Measurements from ENCODE around the gene TPSAB1. TPM values are rescaled to one million over a fixed set of nuclear protein-coding genes. Genes with fewer than 3 reads are reported as not detected.
"Not testable (repeated sequence)": the region's sequence is repeated elsewhere in the genome, so short reads cannot be mapped to it uniquely, and the experiment has no call there.

The TPSAB1 gene
- total RNA-seq, 1 donor from 2014 or later = not detected

DNA sequence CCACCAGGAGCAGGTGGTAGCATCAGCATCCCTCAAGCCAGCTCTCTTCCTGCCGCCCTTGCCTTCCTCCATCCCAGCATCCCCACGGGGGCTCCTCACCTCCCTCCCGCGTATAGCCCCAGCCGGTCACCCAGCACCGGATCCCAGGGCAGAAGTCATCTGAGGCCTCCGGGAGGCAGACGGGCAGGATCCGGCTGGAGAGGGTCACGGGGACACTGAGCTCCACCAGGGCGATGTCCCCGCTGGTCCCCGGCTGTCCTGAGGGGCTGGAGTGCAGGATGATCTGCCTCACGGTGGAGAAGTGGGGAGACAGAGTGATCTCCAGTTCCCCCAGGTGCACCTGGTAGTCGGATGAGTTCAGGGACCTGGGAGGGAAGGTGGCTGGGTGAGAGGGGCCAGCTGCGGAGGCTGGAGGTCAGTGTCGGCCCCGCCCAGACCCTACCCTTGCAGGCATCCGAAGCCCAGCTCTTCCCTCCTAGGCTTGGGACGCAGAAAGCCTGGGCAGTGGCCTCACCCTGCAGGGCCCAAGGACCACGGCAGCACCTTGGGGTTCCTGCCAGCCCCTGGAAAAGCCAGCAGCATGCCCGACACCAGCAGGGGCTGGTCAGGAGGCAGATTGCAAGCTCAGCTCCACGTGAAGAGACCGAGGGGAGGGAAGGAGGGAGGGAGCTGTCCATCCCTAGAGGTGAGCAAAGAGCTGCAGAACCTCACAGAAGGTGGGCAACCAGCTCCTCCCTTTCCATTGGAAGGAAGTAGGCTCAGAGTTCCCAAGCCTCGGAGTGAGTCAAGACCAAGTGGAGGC, 17.8 kb upstream of the TPSAB1 start:
- H3K4me1 Mint-ChIP-seq (ENCODE audit: low read depth) = no peaks in the 10 kb centered on the region

DNA sequence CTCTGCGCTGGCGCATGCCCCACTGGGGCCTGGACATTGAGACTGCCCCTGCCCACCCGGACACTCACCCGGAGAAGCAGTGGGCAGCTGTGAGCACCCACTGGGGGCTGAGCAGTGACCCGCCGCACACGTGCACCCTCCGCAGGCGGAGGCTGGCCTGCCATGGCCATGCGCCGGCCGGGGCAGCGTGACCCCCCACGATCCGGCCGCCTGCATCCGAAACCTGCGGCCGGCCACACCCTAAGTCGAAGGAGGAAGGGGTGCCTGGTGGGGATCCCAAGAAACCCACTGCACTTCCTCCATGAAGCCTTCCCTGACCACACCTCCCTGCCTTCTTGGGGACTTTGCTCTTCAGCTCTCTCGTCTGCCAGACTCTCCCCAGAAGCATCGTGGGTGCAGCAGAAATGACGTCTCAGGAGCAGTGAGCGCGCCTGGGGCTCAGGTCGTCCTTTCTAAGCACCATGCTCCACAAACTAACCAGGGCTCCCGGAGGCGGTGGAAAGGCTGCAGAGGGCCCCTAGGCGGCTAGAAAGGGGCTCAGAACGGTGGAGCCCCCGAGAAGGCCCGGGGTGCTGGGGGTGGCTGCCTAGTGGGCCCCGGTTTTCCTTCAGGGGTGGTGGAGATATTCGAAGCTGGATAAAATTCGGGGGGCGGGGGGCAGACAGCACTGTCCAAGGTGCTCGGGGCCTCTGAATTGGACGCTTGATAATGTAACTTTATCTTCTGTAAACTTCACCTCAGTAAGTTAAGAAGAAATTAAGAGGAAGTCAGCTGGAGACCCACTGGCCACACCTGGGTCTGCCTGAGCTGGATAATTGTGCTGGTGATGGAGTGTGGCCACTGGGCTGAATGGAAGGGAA, 16.9 kb upstream of the TPSAB1 start:
- Mint-ChIP-seq H3K4me1 (ENCODE audit: low read depth) (no peaks in the 10 kb centered on the region), H3K27ac (no peak overlapping the region), H3K9me3 (no peaks in the 10 kb centered on the region), H3K36me3 (ENCODE audit: low read depth) (no peaks in the 10 kb centered on the region), H3K27me3 (ENCODE audit: insufficient read depth) (no peaks in the 10 kb centered on the region), H3K4me3 (no peak overlapping the region)
- intact Hi-C loops (cut with micrococcal nuclease) = no loop called here
- DNase-seq (ENCODE audit: low spot score) = no peak

More for the DNA sequence above, 17.8 kb upstream of the TPSAB1 start:
- Mint-ChIP-seq H3K27ac (no peak overlapping the region), H3K27me3 (ENCODE audit: insufficient read depth) (no peaks in the 10 kb centered on the region), H3K4me3 (no peak overlapping the region), H3K9me3 (no peaks in the 10 kb centered on the region), H3K36me3 (ENCODE audit: low read depth) (no peaks in the 10 kb centered on the region)
- DNase-seq (ENCODE audit: low spot score) = no peak
- intact Hi-C loops (cut with micrococcal nuclease) = no loop called here

DNA sequence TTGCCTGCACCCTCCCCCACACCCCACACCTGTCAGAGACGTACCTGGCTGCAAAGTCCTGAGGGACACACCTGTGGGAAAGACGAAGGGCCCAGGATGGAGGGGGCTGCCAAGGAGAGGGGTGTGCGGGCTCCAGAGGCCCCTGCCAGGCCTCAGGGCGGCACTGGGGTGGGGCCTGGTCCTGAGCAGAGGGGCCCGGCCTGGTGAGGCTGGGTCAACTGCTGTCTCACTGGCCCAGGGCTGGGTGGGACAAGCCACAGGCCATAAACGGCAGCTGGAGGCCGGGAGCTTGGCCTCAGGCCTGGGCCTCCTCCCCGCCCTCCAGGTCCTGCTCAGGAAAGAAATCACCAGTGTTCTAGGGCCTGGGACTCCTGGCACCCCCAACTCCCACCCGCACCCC, 15.9 kb upstream of the TPSAB1 start:
- intact Hi-C loops (cut with micrococcal nuclease) = no loop called here
- no peak for DNase-seq (ENCODE audit: low spot score)
- H3K27ac Mint-ChIP-seq = no peak overlapping the region
- H3K27me3 Mint-ChIP-seq (ENCODE audit: insufficient read depth) = no peaks in the 10 kb centered on the region
- no peaks in the 10 kb centered on the region for H3K36me3 Mint-ChIP-seq (ENCODE audit: low read depth)
- no peaks in the 10 kb centered on the region for H3K4me1 Mint-ChIP-seq (ENCODE audit: low read depth)
- no peak overlapping the region for H3K4me3 Mint-ChIP-seq
- H3K9me3 Mint-ChIP-seq = no peaks in the 10 kb centered on the region

DNA sequence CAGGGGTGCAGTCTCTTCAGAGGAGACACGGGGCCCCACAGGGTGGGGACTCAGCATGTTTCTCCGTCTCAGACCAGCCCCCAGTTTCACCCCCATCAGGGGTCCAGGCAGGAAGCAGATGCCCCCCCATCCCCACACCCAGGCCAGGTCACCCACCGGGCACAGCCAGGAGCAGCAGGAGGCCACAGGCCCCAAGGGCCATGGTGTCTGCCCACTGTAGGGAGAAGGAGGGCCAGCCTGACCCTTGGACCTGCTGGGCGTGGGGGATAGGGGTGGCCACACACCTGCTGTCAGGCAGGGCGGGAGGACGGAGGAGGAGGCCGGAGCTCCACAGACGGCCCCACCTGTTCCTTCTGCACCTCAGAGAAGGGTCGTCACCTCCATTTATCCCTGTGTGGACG, 15.5 kb upstream of the TPSAB1 start, which contains the start of gene TPSG1:
TPSG1 (minus strand) TSS at position 218 of the 401 bp plus-strand sequence; CDS start at position 202, 16 bp downstream.
- Mint-ChIP-seq H3K4me3 (no peak within 1 kb of the TSS), H3K27ac (peak within 1 kb of the TSS; percentile 12), H3K4me1 (ENCODE audit: low read depth) (no peaks in the 10 kb centered on the region), H3K9me3 (no peaks in the 10 kb centered on the region), H3K27me3 (ENCODE audit: insufficient read depth) (no peaks in the 10 kb centered on the region), H3K36me3 (ENCODE audit: low read depth) (no peaks in the 10 kb centered on the region)
- no peak for DNase-seq (ENCODE audit: low spot score)
- intact Hi-C loops (cut with micrococcal nuclease) = no loop called here

DNA sequence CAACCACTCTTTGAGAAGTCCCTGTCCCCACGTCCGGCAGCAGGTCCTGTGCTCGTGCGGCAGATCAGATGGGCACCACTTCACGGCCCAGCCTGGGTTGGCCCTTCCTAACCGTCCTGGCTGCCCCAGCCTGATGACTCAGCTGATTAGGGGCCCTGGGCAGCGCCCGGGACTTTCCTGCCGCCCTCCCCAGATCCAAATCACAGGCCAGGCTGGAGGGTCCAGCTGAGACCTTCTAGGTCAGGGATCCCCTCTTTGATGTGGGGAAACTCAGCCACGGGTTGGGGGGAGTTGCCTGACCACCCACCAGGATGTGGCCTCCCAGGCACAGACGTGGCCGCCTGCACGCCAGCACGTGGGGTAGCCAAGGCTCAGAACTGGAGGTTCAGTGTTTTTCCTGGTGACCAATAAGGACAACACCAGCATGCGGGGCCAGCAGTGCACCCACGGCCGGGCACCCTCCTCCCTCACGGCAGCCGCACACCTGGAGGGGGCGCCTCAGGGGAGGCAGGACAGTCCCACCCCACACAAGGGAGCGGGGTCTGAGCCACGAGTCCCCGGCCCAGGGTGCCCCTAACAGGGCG, 14.7 kb upstream of the TPSAB1 start:
- H3K27me3 Mint-ChIP-seq (ENCODE audit: insufficient read depth); DNase-seq (ENCODE audit: low spot score); H3K4me1 Mint-ChIP-seq (ENCODE audit: low read depth); intact Hi-C loops (cut with micrococcal nuclease); H3K9me3 Mint-ChIP-seq; H3K4me3 Mint-ChIP-seq; H3K36me3 Mint-ChIP-seq (ENCODE audit: low read depth): not testable (repeated sequence)
- H3K27ac Mint-ChIP-seq = peak overlapping the region; percentile 12

DNA sequence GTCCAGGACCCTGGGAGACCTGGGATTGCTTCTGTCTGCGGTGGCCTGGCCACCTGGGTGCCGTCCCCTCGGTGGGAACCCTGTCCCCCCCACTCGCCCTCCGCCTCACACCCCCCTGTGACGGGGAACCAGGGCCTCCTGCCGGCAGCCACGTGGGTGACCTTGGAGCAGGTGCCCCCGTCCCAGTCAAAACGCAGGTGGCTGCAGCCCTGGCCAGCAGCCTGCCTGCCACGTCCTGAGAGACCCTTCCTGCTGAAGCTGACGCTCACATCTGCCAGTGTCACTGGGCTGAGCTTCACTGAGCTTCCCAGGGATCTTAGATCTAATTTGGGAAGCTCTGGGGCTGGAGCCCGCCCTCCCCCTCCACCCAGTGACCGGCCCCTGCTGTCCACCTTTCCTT, 13.8 kb upstream of the TPSAB1 start:
- DNase-seq (ENCODE audit: low spot score); H3K4me1 Mint-ChIP-seq (ENCODE audit: low read depth); intact Hi-C loops (cut with micrococcal nuclease): not testable (repeated sequence)

DNA sequence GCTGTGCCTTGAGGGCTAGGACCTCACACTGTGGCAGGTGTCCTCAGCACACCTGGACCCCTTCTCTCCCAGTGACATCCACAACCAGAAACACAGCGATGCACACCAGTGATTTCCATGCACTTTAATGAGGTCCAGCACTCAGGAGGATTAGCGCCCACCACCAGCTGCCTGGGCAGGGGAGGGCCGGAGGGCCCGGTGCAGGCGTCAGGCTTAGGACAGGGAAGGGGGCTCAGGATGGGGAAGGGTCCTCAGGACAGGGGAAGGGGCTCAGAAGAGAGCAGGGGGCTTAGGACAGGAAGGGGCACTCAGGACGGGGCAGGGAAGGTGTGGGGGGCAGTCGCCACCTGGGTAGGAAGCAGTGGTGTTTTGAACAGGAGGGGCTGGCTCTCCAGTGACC, 12.3 kb upstream of the TPSAB1 start:
- H3K36me3 Mint-ChIP-seq (ENCODE audit: low read depth); H3K4me1 Mint-ChIP-seq (ENCODE audit: low read depth); H3K4me3 Mint-ChIP-seq; H3K27ac Mint-ChIP-seq; H3K9me3 Mint-ChIP-seq; DNase-seq (ENCODE audit: low spot score); H3K27me3 Mint-ChIP-seq (ENCODE audit: insufficient read depth); intact Hi-C loops (cut with micrococcal nuclease): not testable (repeated sequence)

More for the DNA sequence above, 13.8 kb upstream of the TPSAB1 start:
- not testable (repeated sequence) for H3K9me3 Mint-ChIP-seq; H3K4me3 Mint-ChIP-seq; H3K27ac Mint-ChIP-seq; H3K27me3 Mint-ChIP-seq (ENCODE audit: insufficient read depth); H3K36me3 Mint-ChIP-seq (ENCODE audit: low read depth)

DNA sequence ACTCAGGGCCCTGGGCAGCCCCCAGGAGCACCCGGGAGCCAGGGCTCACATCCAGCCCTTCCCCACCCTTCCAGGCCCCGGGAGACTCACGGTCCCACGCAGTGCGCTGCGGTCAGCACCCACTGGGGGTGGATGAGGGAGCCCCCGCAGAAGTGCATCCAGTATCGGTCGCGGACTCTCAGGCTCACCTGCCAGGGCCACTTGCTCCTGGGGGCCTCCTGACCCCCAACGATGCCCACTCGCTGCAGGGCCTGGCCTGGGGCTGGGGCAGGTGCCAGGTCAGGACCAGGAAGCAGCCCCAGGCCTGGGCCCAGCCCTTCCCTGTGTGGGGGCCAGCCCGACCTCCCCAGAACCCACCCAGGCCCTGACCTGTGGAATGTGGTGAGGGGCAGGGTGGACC, 11.0 kb upstream of the TPSAB1 start:
- H3K27me3 Mint-ChIP-seq (ENCODE audit: insufficient read depth); H3K4me1 Mint-ChIP-seq (ENCODE audit: low read depth); H3K27ac Mint-ChIP-seq; intact Hi-C loops (cut with micrococcal nuclease); H3K9me3 Mint-ChIP-seq; DNase-seq (ENCODE audit: low spot score); H3K36me3 Mint-ChIP-seq (ENCODE audit: low read depth); H3K4me3 Mint-ChIP-seq: not testable (repeated sequence)

DNA sequence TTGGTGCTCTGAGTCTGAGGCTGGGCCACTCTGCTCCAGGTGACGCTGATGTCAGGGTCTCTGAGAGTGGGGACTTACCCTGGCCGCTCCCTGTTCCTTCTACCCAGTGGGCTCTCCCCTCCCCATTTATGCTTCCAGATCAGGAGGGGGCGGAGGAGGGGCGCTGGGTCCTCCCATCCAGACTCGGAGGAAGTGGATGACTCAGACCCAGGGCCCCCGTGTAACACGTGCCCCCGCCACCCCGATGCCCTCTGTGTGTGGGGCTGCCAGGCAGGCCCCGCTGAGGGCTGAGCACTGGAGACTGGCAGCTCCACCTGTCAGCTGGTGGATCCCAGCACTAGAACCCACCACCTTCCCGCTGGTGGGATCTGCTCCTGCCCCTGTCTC, 10.4 kb upstream of the TPSAB1 start, which contains the start of gene TPSB2:
TPSB2 (minus strand) TSS at position 101 of the 387 bp plus-strand sequence. CDS start 233 bp downstream, outside the sequence.
- H3K9me3 Mint-ChIP-seq; H3K4me1 Mint-ChIP-seq (ENCODE audit: low read depth); H3K4me3 Mint-ChIP-seq; DNase-seq (ENCODE audit: low spot score); H3K36me3 Mint-ChIP-seq (ENCODE audit: low read depth); H3K27ac Mint-ChIP-seq; H3K27me3 Mint-ChIP-seq (ENCODE audit: insufficient read depth); intact Hi-C loops (cut with micrococcal nuclease): not testable (repeated sequence)

DNA sequence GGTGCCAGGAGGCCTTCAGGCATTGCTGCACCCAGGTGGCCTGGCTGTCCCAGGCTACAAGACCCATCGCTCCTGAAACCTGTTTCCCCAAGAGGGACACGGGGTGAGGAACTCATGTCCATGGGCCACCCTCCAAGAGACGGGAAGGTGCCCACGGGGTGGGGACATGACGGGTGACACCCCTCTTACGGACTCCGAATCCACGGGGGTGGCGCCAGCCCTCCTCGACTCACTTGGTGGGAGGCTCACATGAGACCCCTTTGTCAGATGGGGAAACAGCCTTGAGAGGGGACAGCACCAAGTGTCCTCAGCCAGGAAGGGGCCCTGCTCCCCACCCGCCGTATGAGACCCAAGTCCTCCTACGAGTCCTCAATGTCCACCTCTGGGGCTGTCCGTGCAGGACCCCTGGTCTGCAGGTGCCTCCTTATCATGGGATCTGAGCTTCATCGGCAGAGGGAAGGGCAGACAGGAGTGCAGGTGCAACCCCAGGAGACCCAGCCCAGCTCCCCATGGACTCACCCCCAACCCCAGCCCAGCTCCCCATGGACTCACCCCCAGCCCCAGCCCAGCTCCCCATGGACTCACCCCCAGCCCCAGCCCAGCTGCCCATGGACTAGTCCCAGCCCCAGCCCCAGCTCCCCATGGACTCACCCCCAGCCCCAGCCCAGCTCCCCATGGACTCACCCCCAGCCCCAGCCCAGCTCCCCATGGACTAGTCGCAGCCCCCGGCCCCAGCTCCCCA, 9.9 kb upstream of the TPSAB1 start:
- H3K4me1 Mint-ChIP-seq (ENCODE audit: low read depth); H3K9me3 Mint-ChIP-seq; intact Hi-C loops (cut with micrococcal nuclease); DNase-seq (ENCODE audit: low spot score); H3K27me3 Mint-ChIP-seq (ENCODE audit: insufficient read depth); H3K27ac Mint-ChIP-seq; H3K4me3 Mint-ChIP-seq; H3K36me3 Mint-ChIP-seq (ENCODE audit: low read depth): not testable (repeated sequence)

DNA sequence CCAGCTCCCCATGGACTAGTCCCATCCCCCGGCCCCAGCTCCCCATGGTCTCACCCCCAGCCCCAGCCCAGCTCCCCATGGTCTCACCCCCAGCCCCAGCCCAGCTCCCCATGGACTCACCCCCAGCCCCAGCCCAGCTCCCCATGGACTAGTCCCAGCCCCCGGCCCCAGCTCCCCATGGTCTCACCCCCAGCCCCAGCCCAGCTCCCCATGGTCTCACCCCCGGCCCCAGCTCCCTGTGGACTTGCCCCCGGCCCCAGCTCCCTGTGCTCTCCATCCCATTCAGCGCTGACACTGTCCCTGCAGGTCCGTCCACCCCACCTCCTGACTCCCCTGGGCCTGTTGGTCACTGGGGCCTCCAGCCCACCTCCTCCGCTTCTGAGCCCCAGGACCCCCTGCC, 9.2 kb upstream of the TPSAB1 start:
- DNase-seq (ENCODE audit: low spot score); H3K27me3 Mint-ChIP-seq (ENCODE audit: insufficient read depth); H3K4me3 Mint-ChIP-seq; H3K4me1 Mint-ChIP-seq (ENCODE audit: low read depth); H3K9me3 Mint-ChIP-seq; H3K36me3 Mint-ChIP-seq (ENCODE audit: low read depth); H3K27ac Mint-ChIP-seq; intact Hi-C loops (cut with micrococcal nuclease): not testable (repeated sequence)

DNA sequence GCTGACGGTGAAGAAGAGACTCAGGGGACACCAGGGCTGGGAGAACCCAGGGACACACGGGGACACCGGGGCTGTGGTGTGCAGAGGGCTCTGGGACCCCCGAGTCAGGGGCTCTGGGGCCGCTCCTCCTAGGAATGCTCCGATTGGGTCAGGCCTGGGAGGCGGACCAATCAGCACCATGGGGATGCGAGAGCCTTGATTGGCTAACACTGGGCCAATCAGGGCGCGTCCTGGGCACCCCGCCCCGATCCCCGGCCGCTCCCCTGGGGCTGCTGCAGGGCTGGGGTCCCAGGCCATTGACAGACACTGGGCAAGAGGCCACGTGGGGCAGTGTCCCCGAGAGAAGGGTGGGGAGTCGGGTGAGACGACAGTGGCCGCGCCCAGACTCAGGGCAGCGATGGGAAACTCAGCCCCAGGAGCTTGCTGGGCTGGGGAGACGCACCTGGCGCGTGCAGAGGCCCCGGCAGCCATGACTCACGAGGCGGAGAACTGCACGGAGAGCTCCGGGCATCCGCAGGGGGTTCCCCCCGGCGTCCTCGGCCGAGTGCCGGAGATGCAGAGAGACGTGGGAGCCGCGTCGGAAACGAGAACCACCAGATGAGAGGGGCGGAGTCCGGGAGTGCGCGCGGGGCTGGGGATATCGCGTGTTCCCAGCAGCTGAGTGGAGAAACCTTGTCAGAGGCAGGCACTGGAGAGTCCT, 8.3 kb upstream of the TPSAB1 start:
- H3K4me3 Mint-ChIP-seq; H3K27me3 Mint-ChIP-seq (ENCODE audit: insufficient read depth); DNase-seq (ENCODE audit: low spot score); H3K36me3 Mint-ChIP-seq (ENCODE audit: low read depth); H3K27ac Mint-ChIP-seq; H3K9me3 Mint-ChIP-seq; intact Hi-C loops (cut with micrococcal nuclease); H3K4me1 Mint-ChIP-seq (ENCODE audit: low read depth): not testable (repeated sequence)
